ENCODE results near the gene TTN.

The TTN gene

GRCh38 chr2:178521304-178522150 is 285.7 kb downstream of the TTN start:
- no peak for DNase-seq (ENCODE audit: low read depth, low spot score)
- no peak overlapping the region for H3K4me3 ChIP-seq (ENCODE audit: low read length)

- DNase-seq (ENCODE audit: low read depth, low spot score): no peak
- no peak overlapping the region for H3K4me3 ChIP-seq (ENCODE audit: low read length)
Observed at GRCh38 chr2:178517496-178517895, 289.7 kb downstream of the TTN start.

- peak; percentile 38 for DNase-seq (ENCODE audit: low read depth, low spot score)
- no peak overlapping the region for H3K4me3 ChIP-seq (ENCODE audit: low read length)
Observed at GRCh38 chr2:178514664-178515063, 292.6 kb downstream of the TTN start.

- no peak for DNase-seq (ENCODE audit: low read depth, low spot score)
Observed at GRCh38 chr2:178513876-178514275, 293.3 kb downstream of the TTN start.

GRCh38 chr2:178512484-178512883 is 294.7 kb downstream of the TTN start:
- no peak overlapping the region for H3K4me3 ChIP-seq (ENCODE audit: low read length)
- DNase-seq (ENCODE audit: low read depth, low spot score): no peak

More at GRCh38 chr2:178513876-178514275, 293.3 kb downstream of the TTN start:
- H3K4me3 ChIP-seq (ENCODE audit: low read length): no peak overlapping the region

- DNase-seq (ENCODE audit: low read depth, low spot score): no peak
- no peak overlapping the region for H3K4me3 ChIP-seq (ENCODE audit: low read length)
Observed at GRCh38 chr2:178510384-178510783, 296.8 kb downstream of the TTN start.

- no peak for DNase-seq (ENCODE audit: low read depth, low spot score)
- H3K4me3 ChIP-seq (ENCODE audit: low read length): no peak overlapping the region
Observed at GRCh38 chr2:178508646-178509045, 298.6 kb downstream of the TTN start.

- no peak overlapping the region for H3K4me3 ChIP-seq (ENCODE audit: low read length)
- DNase-seq (ENCODE audit: low read depth, low spot score): no peak
Observed at GRCh38 chr2:178506949-178507348, 300.3 kb downstream of the TTN start.

GRCh38 chr2:178506524-178506923 is 300.7 kb downstream of the TTN start:
- no peak overlapping the region for H3K4me3 ChIP-seq (ENCODE audit: low read length)

GRCh38 chr2:178506101-178506500 is 301.1 kb downstream of the TTN start:
- no peak overlapping the region for H3K4me3 ChIP-seq (ENCODE audit: low read length)

More at GRCh38 chr2:178506524-178506923, 300.7 kb downstream of the TTN start:
- no peak for DNase-seq (ENCODE audit: low read depth, low spot score)

GRCh38 chr2:178502751-178503150 is 304.5 kb downstream of the TTN start:
- H3K4me3 ChIP-seq (ENCODE audit: low read length): no peak overlapping the region
- DNase-seq (ENCODE audit: low read depth, low spot score): no peak

More at GRCh38 chr2:178506101-178506500, 301.1 kb downstream of the TTN start:
- no peak for DNase-seq (ENCODE audit: low read depth, low spot score)

- DNase-seq (ENCODE audit: low read depth, low spot score): no peak
- H3K4me3 ChIP-seq (ENCODE audit: low read length): no peak overlapping the region
Observed at GRCh38 chr2:178499640-178500039, 307.6 kb downstream of the TTN start.

GRCh38 chr2:178498137-178498536 is 309.1 kb downstream of the TTN start:
- no peak for DNase-seq (ENCODE audit: low read depth, low spot score)
- no peak overlapping the region for H3K4me3 ChIP-seq (ENCODE audit: low read length)

- no peak overlapping the region for H3K4me3 ChIP-seq (ENCODE audit: low read length)
- no peak for DNase-seq (ENCODE audit: low read depth, low spot score)
Observed at GRCh38 chr2:178496049-178496448, 311.2 kb downstream of the TTN start.

- DNase-seq (ENCODE audit: low read depth, low spot score): no peak
- no peak overlapping the region for H3K4me3 ChIP-seq (ENCODE audit: low read length)
Observed at GRCh38 chr2:178491612-178492011, 315.6 kb downstream of the TTN start.

- DNase-seq (ENCODE audit: low read depth, low spot score): no peak
- no peak overlapping the region for H3K4me3 ChIP-seq (ENCODE audit: low read length)
Observed at GRCh38 chr2:178485356-178485755, 321.9 kb downstream of the TTN start.

- H3K4me3 ChIP-seq (ENCODE audit: low read length): no peak overlapping the region
- no peak for DNase-seq (ENCODE audit: low read depth, low spot score)
Observed at GRCh38 chr2:178484245-178485041, 322.8 kb downstream of the TTN start.

- DNase-seq (ENCODE audit: low read depth, low spot score): no peak
- H3K4me3 ChIP-seq (ENCODE audit: low read length): no peak overlapping the region
Observed at GRCh38 chr2:178482437-178482836, 324.8 kb downstream of the TTN start.

- peak; percentile 60 for DNase-seq (ENCODE audit: low read depth, low spot score)
- H3K4me3 ChIP-seq (ENCODE audit: low read length): peak within 1 kb of the TSS; percentile 71
Observed at GRCh38 chr2:178480227-178481181, 326.7 kb downstream of the TTN start, which contains the start of gene PLEKHA3. Gene PLEKHA3, plus strand, starts transcription at chr2:178480457. Its CDS starts 413 bp downstream, at chr2:178480870.

Measured in Jurkat, Clone E6-1 (cell line).